ENCODE measurements around the gene LSM6. TPM values are rescaled to one million over a fixed set of nuclear protein-coding genes. Genes with fewer than 3 reads are reported as not detected.

The LSM6 gene
- 36.5 TPM for total RNA-seq
- long read RNA-seq, transcript LSM6-202 (4 exons, 1,352 nt), result minor isoform, 5 of 27 reads
- long read RNA-seq, transcript LSM6-201 (4 exons, 2,259 nt), result major isoform, 12 of 27 reads
- long read RNA-seq, transcript LSM6-204 (5 exons, 549 nt), result minor isoform, 5 of 27 reads
- long read RNA-seq, partial matches to known transcripts, result 2 of 27 reads
- long read RNA-seq, other reads (novel, unspliced or antisense), result 3 of 27 reads

GRCh38 chr4:146175541-146176453, at the start of gene LSM6:
Gene LSM6 (plus strand): TSS chr4:146175718. CDS start chr4:146182922, 7,204 bp downstream.
- DNase-seq (ENCODE audit: low spot score), result peak; percentile 95

GRCh38 chr4:146132445-146132844, 43.1 kb upstream of the LSM6 start:
- no peak for DNase-seq (ENCODE audit: low spot score)

- no peak for DNase-seq (ENCODE audit: low spot score)
Measured at GRCh38 chr4:146134761-146135445, 40.6 kb upstream of the LSM6 start.

- no peak for DNase-seq (ENCODE audit: low spot score)
Measured at GRCh38 chr4:146135941-146136340, 39.6 kb upstream of the LSM6 start.

- no peak for DNase-seq (ENCODE audit: low spot score)
Measured at GRCh38 chr4:146142768-146143167, 32.8 kb upstream of the LSM6 start.

- DNase-seq (ENCODE audit: low spot score), result no peak
Measured at GRCh38 chr4:146143888-146144287, 31.6 kb upstream of the LSM6 start.

- DNase-seq (ENCODE audit: low spot score), result no peak
Measured at GRCh38 chr4:146146918-146147317, 28.6 kb upstream of the LSM6 start.

- DNase-seq (ENCODE audit: low spot score), result no peak
Measured at GRCh38 chr4:146148021-146148420, 27.5 kb upstream of the LSM6 start.

GRCh38 chr4:146154057-146154456, 21.5 kb upstream of the LSM6 start:
- no peak for DNase-seq (ENCODE audit: low spot score)

- no peak for DNase-seq (ENCODE audit: low spot score)
Measured at GRCh38 chr4:146155152-146155724, 20.3 kb upstream of the LSM6 start.

GRCh38 chr4:146158036-146158745, 17.3 kb upstream of the LSM6 start:
- no peak for DNase-seq (ENCODE audit: low spot score)

GRCh38 chr4:146159384-146160058, 16.0 kb upstream of the LSM6 start:
- DNase-seq (ENCODE audit: low spot score), result no peak

GRCh38 chr4:146161243-146161642, 14.3 kb upstream of the LSM6 start:
- no peak for DNase-seq (ENCODE audit: low spot score)

- no peak for DNase-seq (ENCODE audit: low spot score)
Measured at GRCh38 chr4:146165221-146165620, 10.3 kb upstream of the LSM6 start.

GRCh38 chr4:146165840-146166239, 9.7 kb upstream of the LSM6 start:
- no peak for DNase-seq (ENCODE audit: low spot score)

GRCh38 chr4:146170149-146170548, 5.4 kb upstream of the LSM6 start:
- no peak for DNase-seq (ENCODE audit: low spot score)

- DNase-seq (ENCODE audit: low spot score), result no peak
Measured at GRCh38 chr4:146176891-146177290, 1.4 kb downstream of the LSM6 start.

GRCh38 chr4:146178126-146178525, 2.6 kb downstream of the LSM6 start:
- DNase-seq (ENCODE audit: low spot score), result no peak

- DNase-seq (ENCODE audit: low spot score), result no peak
Measured at GRCh38 chr4:146179784-146180370, 4.4 kb downstream of the LSM6 start.

- DNase-seq (ENCODE audit: low spot score), result no peak
Measured at GRCh38 chr4:146182443-146182842, 6.9 kb downstream of the LSM6 start.

Measured in mesenteric fat pad (tissue), 1 donor.